HG03558 (cell line): ENCODE data around the gene FAM98B.

Experiments used
- ATAC-seq: cut with Tn5 transposase; IDR thresholded peaks from one replicate; pipeline ENCODE4 v1.9.1; 2021; ENCODE audit warnings: moderate number of reproducible peaks; ENCODE audit not compliant: unreplicated experiment; ENCODE audit errors: extremely low read depth

FAM98B gene

DNA sequence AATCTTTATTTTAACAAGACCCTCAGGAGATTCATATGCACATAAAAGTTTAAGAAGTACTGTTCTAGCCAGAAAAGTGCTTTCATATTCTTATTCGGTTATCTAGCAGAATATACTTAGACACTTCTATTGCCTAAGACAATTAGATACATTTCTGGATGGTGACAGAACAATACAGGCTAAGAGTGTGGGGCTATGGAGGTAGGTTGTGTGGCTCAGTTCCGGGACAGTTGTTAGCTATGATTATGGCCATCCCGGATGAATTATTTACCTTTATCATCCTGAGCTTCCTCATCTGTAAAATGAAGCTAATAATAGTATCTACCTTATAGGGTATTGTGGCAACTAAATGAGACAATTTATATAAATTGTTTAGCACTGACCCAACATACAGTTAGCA, 6.6 kb downstream of the FAM98B start:
- ATAC-seq = no peak

DNA sequence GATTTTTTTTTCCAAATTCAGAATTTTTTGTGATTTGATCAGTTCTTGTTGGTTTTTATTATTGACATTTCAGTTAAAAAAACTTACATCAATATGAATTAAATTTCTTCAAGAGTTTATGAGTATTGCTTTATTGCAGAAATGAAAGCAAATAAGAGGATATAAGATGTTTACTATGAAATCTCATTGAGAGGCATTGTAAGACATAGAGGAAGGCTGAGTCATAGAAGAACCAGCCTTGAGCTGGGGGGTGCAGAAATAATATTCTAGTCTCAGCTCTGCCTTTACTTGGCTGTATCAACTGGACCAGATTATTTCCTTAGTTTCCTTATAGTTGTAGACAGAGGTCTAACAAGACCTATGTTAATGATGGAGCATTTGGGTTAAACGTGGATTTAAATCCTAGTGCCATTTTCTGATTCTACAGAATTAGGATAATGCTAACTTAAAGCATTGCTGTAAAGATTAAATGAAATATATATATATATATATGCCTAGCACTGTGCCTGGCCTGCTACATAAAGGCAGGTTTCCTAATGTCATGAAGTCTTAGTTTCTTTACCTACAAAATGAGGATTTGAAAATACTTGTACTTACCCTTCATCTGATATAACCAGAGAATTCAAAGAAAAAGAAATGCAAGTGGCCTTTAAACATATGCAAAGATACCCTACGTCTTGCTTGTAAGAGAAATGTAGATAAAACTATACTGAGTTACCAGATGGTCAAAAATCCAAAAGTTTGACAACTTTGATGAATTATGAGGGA, 7.3 kb downstream of the FAM98B start:
- peak; percentile 53 for ATAC-seq

DNA sequence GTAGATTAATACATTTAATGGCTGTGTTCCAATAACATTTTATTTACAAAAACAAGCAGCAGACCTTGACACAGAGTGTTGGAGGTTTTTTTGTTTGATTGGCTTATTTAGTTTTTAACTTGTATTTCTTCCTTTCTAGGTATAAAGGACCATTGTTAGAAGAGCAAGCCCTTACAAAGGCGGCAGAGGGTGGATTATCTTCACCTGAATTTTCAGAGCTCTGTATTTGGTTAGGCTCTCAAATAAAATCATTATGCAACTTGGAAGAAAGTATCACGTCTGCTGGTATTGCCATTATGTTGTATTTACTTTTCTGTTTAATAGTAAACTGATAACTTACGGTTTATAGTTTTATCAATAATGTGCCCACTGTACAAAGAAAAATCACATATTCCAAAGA, 10.0 kb downstream of the FAM98B start:
- ATAC-seq = no peak

DNA sequence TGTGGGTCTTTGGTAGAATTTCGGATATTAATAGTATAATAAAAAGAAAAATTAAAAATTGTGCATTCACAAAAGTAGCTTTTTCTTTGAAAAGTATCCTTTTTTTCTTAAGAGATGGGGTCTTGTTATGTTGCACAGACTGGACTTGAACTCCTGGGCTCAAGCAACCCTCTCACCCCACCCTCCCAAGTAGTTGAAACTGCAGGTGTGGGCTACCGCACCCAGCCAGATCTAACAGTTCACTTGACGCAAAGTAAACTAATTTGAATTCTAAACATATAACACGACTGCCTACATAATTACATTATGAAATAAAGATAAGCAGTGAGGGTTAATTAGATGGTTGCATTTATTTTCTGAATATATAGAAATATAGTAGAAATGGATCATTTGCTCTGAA, 10.7 kb downstream of the FAM98B start:
- ATAC-seq = no peak

DNA sequence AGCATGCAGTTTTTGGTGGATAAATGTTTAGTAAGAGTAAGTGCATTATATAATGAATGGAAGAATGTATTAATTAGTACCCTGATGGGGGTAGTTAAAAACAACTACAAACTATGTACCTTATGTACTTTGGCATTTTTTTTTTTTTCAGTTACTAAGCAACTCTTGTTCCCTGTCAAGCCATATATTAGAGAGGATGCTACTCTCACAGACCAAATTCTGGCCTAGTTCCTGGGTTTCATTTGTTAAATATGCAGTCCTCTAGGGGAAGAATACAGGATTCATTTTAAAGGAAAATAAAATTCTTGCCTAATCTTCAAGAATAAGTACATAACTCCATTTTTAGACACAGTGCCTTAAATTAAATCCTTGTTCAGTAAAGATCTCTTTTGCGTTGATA, 16.9 kb downstream of the FAM98B start:
- ATAC-seq = no peak

DNA sequence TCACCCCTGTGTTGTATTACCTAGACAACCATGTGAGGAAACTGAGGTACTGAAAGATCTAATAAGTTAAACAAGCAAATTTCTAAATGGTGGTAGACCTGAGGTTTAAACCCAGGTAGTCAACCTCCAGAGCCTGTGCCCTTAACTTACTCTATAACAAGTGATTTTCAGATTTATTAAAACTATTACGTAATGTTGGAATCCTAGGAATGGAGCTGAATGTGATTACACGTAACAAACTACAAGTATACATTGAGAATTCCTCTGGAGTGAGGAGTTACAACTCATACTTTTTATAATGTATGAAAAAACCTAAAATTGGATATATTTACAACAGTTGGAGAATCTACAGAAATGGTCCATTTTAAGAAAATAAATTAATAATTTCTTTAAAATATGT, 18.0 kb downstream of the FAM98B start:
- ATAC-seq = no peak

DNA sequence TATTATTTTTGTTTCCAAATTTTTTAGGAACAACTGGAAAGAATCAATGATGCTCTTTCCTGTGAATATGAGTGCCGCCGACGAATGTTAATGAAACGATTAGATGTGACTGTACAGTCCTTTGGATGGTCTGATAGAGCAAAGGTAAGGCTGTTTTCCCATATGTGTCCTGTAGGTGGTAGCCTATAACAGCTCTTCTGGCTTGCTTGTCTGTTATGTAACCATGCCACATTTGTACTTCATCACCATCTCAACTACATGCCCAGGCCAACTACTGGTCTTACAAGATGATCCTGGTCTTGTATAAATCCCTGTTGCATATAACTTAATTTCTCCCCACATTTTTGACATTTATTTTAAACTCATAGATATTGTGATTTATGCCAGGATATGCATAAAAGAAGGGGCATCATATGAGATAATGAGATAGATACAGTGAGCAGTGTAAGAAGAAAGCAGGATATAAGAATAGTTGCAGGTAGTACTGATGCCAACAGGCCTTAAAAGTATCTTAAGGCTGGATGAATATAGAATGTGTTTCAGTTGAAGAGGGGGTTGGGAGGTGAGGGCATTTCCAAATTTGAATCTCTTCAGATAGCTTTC, 20.3 kb downstream of the FAM98B start:
- peak; percentile 72 for ATAC-seq

DNA sequence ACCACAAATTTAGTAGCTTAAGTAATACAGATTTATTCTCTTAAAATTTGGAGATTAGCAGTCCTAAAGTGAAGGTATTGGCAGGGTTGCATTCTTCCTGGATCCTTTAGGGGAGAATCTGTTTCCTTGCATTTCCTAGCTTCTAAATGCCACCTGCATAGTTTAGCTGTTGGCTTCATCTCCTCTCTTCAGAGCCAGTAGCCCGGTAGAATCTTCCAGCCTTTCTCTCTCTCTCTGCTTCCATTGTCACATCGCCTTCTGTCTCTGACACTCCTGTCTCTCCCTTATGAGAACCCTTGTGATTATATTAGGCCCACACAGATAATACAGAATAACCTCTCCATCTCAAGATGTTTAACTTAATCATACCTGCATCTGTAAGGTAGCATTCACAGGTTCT, 21.4 kb downstream of the FAM98B start:
- ATAC-seq = no peak

DNA sequence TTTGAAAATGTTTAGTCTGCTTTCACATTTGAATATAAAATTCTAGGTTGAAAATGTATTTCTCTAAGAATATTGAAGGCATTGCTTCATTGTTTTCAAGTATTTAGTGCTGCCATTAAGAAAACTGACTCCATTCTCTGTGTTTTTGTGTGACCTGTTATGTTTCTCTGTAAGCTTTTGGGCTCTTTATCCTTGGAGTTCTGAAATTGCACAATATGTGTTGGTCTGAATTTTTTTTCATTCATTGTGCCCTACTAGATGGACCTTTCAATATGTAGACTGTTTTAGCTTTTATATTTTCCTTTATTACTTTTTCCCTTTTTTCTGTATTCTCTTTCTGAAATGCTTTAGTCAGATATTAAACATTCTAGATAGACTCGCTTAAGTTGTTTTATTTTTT, 22.2 kb downstream of the FAM98B start:
- no peak for ATAC-seq

DNA sequence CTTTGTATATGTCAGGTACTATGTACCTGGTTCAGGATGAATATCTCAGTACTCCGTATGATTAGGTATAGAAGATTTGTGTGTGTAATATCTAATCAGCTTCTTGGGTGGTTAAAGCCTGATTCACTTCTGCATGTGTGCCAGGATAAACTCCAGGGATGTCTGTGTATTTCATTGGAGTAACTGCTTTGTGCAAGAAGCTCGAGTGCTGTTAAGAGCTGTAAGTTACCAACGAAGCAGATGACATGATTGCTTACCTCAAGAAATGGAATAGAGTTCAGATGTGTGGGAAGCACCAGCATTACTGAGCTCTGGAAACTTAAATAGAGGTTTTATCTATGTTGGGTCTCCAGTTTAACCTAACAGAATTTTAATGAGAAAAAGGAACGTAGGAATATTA, 23.7 kb downstream of the FAM98B start:
- no peak for ATAC-seq

DNA sequence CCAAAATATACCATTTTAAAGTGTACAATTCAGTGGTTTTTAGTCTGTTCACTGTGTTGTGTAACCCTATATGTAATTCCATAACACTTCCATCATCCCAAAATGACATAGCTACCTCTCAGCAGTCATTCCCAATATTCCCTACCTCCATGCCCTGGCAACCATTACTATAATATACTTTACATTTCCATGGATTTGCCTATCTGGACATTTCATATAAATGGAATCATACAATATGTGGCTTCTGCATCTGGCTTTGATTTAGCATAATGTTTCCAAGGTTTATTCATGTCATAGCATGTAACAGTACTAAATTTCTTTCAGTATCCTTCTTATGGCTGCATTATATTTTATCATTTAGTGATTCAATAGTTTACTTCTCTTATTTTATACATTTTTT, 25.3 kb downstream of the FAM98B start:
- ATAC-seq = no peak

DNA sequence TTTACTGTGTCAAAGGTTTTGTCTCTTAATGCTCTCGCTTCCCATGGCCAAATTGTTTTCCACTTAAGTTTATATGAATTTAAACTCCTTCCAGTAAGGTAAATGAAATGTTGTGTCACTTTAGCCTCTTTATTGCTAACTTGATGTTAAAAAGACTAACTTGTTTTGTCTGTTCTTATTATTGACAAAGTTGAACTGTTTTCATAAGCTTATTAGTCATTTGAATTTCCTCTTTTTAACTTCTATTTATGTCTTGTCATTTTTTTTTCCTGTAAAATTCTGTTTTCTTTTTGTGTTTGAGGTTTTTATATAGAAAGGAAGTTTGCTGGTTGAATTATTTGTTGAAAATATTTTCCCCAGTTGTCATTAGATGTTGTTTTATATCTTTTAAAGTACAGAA, 25.8 kb downstream of the FAM98B start:
- no peak for ATAC-seq

DNA sequence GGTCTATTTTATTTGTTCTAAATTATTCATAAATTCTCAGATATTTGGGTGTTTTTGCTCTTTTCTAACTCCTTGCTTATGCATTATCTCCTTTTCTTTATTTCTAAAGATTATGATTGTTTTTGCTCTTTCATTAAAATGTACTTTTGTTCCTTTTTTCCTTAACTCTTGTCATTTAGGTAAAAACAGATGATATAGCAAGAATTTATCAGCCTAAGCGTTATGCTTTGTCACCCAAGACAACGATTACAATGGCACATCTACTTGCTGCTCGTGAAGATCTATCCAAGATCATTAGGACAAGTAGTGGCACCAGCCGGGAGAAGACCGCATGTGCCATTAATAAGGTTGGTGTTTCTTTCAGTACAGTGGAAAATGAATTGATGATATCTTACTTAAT, 27.2 kb downstream of the FAM98B start:
- no peak for ATAC-seq

DNA sequence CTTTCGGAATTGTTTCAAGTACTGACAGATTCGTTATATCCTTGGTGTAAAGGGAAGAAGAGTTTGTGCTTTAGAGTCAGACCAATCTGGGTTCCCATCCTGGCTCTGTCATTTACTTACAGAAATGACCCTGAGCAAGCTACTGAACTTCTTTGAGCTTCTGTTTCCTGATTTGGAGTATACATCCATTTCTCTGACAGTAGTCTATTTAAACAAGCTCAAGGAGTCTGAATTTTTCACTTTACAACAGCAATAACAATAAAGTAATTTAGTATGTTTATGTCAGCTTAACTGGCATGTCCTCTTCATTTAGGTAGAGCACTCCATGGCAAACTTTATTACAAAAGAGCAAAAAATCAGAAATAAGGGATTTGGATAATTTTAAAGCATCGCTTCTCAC, 27.8 kb downstream of the FAM98B start:
- no peak for ATAC-seq

DNA sequence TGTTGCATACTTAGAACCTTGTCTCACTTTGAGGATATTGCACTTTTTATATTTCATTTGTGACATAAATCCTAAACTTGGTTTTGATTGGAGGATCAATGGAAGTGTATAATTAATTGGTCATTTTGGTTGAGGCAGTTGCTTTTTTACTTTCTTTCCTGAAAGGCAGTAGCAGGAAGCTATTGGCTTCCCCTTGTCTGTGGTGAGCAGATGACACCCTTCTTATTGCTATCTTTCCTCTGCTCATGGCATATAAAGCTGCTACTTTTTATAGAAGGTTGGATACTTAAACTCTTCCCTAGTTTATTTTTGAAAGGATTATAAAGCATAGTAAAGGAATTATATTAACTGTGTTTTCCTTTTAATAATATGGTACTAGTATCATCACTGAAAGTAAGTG, 28.6 kb downstream of the FAM98B start:
- no peak for ATAC-seq

DNA sequence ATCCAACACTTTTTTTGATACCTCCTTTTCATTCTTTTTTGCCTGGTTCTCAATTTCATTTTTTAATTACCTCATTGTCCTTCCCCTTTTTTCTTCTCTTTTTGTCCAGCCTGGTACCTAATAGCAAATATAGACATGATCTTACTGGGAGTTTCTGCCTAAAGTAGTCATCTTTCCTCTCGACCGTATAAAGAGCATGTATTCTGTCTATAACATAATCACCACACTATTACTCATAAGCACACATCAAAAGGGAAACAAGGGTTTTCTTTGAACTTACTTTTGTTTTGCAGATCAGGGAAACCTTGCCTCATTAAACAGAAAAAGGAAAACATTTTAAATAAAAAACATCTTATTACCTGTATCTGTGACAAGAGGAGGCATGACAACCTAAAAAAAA, 33.0 kb downstream of the FAM98B start:
- ATAC-seq = no peak

DNA sequence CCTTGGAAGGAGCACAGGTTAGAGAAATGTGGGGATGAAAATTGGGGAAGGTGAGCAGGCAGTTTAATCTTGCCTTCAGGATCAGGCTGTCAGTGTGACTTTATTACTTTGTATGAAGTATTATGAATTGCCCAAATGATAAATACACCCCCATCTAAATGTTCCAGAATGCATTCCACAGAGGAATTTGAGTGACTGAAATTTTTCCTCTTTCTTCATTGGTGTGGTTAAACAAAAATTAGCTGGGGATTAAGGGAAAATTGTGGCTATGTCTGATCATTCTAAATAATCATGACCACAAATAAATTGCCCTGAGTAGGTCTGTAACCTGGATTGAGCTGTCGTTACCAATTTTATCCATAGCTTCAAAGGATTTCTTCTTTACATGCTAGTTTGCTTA, 33.5 kb downstream of the FAM98B start:
- ATAC-seq = no peak

DNA sequence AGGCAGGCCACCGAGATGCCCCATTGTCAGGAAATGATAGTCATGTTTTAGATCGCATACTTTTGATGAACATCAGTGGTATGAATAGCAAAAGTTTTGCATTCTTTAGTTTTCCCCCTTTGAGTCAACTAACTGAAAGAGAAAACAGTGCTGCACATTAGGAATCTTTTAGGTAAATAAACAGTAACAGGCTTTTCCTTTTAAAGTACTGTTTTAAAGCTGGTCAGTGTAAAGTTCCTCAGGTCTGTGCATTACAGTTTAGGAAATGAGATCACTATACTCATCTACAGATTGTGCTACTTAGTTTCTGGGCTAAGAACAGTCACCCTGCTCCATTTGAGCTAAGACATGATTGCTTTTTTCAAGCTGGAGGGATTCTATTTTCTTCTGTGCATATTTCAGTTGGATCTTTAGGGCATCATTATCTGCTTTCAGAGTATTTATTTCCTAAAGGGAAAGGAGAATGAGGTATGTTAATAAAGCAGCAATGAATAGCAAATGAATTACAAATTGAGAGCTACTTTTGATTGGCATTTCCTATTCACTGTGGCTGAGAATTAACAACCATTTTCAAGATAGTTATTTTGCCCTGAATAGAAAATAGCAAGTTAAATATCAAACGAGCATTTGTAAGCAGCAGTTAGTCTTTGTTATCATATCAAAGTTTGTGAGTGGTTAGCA, 36.5 kb downstream of the FAM98B start:
- no peak for ATAC-seq

DNA sequence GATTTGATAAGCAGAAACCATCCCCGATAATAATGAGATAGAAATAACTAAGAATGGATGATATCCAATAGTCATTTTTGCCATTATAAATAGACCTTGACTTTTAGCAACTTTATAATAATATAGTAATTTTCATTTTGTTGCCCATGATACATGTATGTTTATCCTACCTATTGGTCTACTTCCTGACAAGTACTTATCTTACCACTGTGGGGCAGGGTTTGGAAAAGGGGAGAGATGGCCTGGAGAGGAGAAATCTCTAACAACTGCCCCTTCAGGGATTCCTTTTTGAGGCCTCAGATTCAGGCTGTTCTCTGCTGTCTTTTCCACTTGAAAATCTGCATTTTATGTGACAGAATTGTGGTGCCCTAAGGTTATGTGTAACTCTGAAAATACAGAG, 42.2 kb downstream of the FAM98B start:
- ATAC-seq = no peak

DNA sequence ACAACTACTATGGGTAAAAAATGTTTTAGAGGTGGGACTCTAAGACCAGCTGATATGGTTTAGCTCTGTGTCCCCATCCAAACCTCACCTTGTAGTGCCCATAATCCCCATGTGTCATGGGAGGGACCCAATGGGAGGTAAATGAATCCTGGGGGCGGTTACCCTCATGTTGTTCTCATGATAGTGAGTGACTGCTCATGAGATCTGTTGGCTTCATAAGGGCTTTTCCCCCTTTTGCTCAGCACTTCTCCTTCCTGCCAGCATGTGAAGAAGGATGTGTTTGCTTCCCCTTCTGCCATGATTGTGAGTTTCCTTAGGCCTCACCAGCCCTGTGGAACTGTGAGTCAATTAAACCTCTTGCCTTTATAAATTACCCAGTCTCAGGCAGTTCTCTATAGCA, 45.7 kb downstream of the FAM98B start:
- no peak for ATAC-seq

DNA sequence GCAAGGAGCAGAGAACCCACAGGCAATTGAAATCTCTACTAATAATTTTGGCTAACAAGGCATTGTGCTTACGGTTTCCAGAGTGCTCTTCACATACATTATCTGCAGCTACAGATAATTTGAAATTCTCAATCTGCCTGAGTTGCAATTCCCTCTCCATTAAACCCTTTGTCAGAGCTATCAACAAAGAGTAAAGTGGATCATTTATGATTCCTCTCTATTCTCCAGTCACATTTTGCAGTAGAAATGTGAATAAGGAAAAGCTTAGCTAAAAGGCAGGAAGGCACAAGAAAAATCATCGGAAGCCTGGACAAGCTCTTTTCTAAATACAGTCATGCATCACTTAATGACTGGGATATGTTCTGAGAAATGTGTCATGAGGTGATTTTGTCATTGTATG, 49.6 kb downstream of the FAM98B start:
- ATAC-seq = no peak
